Lung (tissue), 12 donors: ENCODE results near the gene EXOSC9. TPM values are rescaled to one million over a fixed set of nuclear protein-coding genes. Genes with fewer than 3 reads are reported as not detected.

Experiments
- ATAC-seq: fragments of 200-7000 bp; cut with Tn5 transposase; one replicate; pipeline ENCODE4 v1.9.1; 2020; ENCODE audit warnings: moderate number of reproducible peaks; ENCODE audit not compliant: insufficient read depth, low FRiP score
- DNase-seq, 3 donors: peaks; one replicate each; pipeline ENCODE4 v3.0.0-alpha.2; 2013 to 2017
- H3K27ac ChIP-seq, 2 donors: one replicate each; pipeline ENCODE4 v1.5.1; 2013; ENCODE audit warnings: mild to moderate bottlenecking in 2 of 2, moderate library complexity in 2 of 2, control low read depth in 1 of 2, inconsistent platforms in 1 of 2, low read depth in 1 of 2, low read length in 1 of 2
- H3K27me3 ChIP-seq, 3 donors: one replicate each; pipeline ENCODE4 v1.5.1; 2013; ENCODE audit warnings: low read length in 2 of 3; ENCODE audit not compliant: control insufficient read depth in 3 of 3, insufficient read depth in 3 of 3
- H3K36me3 ChIP-seq, 4 donors: one replicate each; pipeline ENCODE4 v1.5.1; 2013; ENCODE audit warnings: low read length in 4 of 4, mild to moderate bottlenecking in 1 of 4, moderate library complexity in 1 of 4; ENCODE audit not compliant: control insufficient read depth in 4 of 4, insufficient read depth in 4 of 4
- H3K4me1 ChIP-seq, 5 donors: one replicate each; pipeline ENCODE4 v1.5.1; 2013; ENCODE audit warnings: low read length in 5 of 5, mild to moderate bottlenecking in 2 of 5, moderate library complexity in 1 of 5; ENCODE audit not compliant: control insufficient read depth in 5 of 5, insufficient read depth in 5 of 5
- H3K4me3 ChIP-seq: one replicate; pipeline ENCODE4 v1.5.1; 2013; ENCODE audit warnings: mild to moderate bottlenecking, control low read depth, moderate library complexity
- H3K9ac ChIP-seq, 2 donors: one replicate each; pipeline ENCODE4 v1.5.1; 2013; ENCODE audit warnings: low read length in 2 of 2, control low read depth in 1 of 2; ENCODE audit not compliant: insufficient read depth in 1 of 2
- H3K9me3 ChIP-seq, 4 donors: one replicate each; pipeline ENCODE4 v1.5.1; 2013; ENCODE audit warnings: low read length in 3 of 4, mild to moderate bottlenecking in 1 of 4, moderate library complexity in 1 of 4; ENCODE audit not compliant: control insufficient read depth in 4 of 4, insufficient read depth in 3 of 4
- WGBS, 2 donors: extraction: QIAGEN DNeasy Blood & Tissue Kit; methylation state at CpG; one replicate each; pipeline ENCODE4 v1.1.7; 2013; 5-methylcytosine and 5-hydroxymethylcytosine counted together
- polyA plus RNA-seq, 2 donors: library from polyadenylated mRNA; stranded (reverse); fragments of 200-250 nt; gene quantifications; one replicate each; pipeline ENCODE4 v1.2.1, GENCODE V29; 2013
- total RNA-seq, 2 donors: library from RNA; depleted of rRNA in 1 of 2; stranded (reverse); fragments of >200 nt in 1 of 2; gene quantifications; one replicate each; pipeline ENCODE4 v1.2.1, GENCODE V29; 2014 to 2021
- TF ChIP-seq, protein P1 (sequence below): IDR thresholded peaks from 2 replicates; pipeline ENCODE4 v1.5.1; 2012; ENCODE audit warnings: mild to moderate bottlenecking; ENCODE audit errors: control extremely low read depth, extremely low read depth
- donor health status: control.
- donor health status: control.
- donor health status: Bipolar disorder and iron deficiency.
- donor health status: healthy.
- donor health status: DM: yes; HTN: yes; CAD: no.

EXOSC9 gene
- total and polyA plus RNA-seq, 4 donors = 15.9 to 30.9 (median 25.3) TPM

DNA sequence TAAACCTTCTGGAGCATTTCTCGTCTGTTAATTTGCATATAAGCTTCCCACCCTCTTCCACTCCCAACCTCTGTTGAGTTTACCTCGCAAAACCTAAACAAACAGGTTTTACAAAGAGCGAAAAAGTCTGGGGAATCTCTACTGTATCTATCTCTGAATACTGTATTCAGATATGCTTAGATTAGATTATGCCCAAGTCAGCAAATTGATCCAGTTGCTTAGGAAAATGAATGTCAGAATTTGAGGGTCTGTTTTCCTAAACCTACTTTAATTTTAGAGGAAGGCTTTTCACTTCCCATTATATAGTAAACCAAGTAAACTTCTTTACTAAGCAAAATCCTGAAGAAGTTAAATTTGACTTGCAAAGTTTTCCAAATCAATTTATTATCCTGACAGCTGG, 15.9 kb downstream of the EXOSC9 start:
- no peak for ATAC-seq
- no peak for DNase-seq
- no peak overlapping the region for H3K4me3 ChIP-seq
- no peak overlapping the region for H3K27ac ChIP-seq
- no peak overlapping the region for H3K9ac ChIP-seq
- WGBS, 2 donors = 92 to 95% methylated on average over 3 of the region's 3 CpGs
- H3K27me3 ChIP-seq = no peaks in the 10 kb centered on the region
- peaks cover 3 to 32% (median 27%) of the 10 kb centered on the region in 4 donors for H3K36me3 ChIP-seq
- H3K9me3 ChIP-seq = no peaks in the 10 kb centered on the region
- TF ChIP-seq, protein P1, sequence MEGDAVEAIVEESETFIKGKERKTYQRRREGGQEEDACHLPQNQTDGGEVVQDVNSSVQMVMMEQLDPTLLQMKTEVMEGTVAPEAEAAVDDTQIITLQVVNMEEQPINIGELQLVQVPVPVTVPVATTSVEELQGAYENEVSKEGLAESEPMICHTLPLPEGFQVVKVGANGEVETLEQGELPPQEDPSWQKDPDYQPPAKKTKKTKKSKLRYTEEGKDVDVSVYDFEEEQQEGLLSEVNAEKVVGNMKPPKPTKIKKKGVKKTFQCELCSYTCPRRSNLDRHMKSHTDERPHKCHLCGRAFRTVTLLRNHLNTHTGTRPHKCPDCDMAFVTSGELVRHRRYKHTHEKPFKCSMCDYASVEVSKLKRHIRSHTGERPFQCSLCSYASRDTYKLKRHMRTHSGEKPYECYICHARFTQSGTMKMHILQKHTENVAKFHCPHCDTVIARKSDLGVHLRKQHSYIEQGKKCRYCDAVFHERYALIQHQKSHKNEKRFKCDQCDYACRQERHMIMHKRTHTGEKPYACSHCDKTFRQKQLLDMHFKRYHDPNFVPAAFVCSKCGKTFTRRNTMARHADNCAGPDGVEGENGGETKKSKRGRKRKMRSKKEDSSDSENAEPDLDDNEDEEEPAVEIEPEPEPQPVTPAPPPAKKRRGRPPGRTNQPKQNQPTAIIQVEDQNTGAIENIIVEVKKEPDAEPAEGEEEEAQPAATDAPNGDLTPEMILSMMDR = no peak
- peaks cover 0 to 10% (median 0%) of the 10 kb centered on the region in 5 donors for H3K4me1 ChIP-seq

DNA sequence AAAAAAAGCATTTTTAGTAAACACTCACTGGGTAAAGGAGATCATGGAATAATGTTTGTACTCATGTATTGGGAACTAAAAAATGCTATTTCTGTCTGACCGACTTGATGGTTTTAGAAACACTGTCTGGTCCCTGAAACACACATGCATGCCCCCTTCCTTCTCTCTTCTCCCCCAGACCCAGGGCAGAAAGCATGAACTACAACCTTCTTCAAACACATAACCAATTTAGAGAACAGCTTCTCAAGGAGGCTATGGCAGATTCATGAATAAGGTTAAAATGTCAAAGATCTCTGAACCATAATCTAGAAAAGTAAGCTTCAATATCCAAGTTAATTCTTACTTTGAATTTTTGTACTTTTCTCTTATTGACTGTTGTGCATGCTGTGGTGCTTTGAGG, 16.6 kb downstream of the EXOSC9 start:
- TF ChIP-seq, protein P1 = no peak
- 79 to 87% methylated on average over 1 of the region's 1 CpG for WGBS, 2 donors
- no peak for DNase-seq
- Histone ChIP-seq H3K27me3 (no peaks in the 10 kb centered on the region), H3K36me3 (peaks cover 2 to 30% (median 24%) of the 10 kb centered on the region in 4 donors), H3K9ac (no peak overlapping the region), H3K9me3 (no peaks in the 10 kb centered on the region), H3K4me1 (peaks cover 0 to 17% (median 0%) of the 10 kb centered on the region in 5 donors), H3K27ac (no peak overlapping the region), H3K4me3 (no peak overlapping the region)
- ATAC-seq = no peak

DNA sequence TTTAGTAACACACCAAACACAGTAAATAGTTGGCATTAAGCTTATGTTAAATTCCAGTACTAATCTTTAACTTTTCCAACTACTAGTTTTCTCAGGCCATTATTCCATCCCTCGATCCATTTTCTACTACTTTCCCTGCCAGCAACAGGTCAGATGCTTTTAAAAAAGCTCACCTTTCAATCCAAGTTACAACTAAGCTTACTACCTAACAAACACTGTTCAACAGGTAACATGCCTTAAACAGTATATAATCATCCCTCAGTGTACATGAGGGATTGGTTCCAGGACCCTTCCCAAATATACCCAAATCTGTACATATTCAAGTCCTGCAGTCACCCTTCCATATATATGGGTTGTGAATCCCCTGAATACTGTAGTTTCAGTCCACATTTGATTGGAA, 17.1 kb downstream of the EXOSC9 start:
- ATAC-seq (no peak), DNase-seq (no peak)
- Histone ChIP-seq H3K27ac (no peak overlapping the region), H3K9ac (no peak overlapping the region), H3K36me3 (peaks cover 2 to 30% (median 20%) of the 10 kb centered on the region in 4 donors), H3K9me3 (no peaks in the 10 kb centered on the region), H3K4me1 (peaks cover 0 to 22% (median 0%) of the 10 kb centered on the region in 5 donors), H3K27me3 (no peaks in the 10 kb centered on the region), H3K4me3 (no peak overlapping the region)
- 47 to 48% methylated on average over 1 of the region's 1 CpG for WGBS, 2 donors
- TF ChIP-seq, protein P1 = no peak
